T1000 (cell line): ENCODE results near the gene MAPK9.

Experiments
- DNase-seq: peaks from one replicate; lab custom pipeline; 2025; ENCODE audit warnings: mixed read lengths; lab: John Stamatoyannopoulos, UW

MAPK9 gene

GRCh38 chr5:180294913-180295555, 3.2 kb upstream of the MAPK9 start:
- DNase-seq, result no peak

- no peak for DNase-seq
Observed at GRCh38 chr5:180294411-180294810, 2.5 kb upstream of the MAPK9 start.

GRCh38 chr5:180291234-180291940, 496 bp downstream of the MAPK9 start:
- DNase-seq, result no peak

- DNase-seq, result no peak
Observed at GRCh38 chr5:180290568-180291233, 1.2 kb downstream of the MAPK9 start.

- DNase-seq, result no peak
Observed at GRCh38 chr5:180289966-180290365, 1.9 kb downstream of the MAPK9 start.

- DNase-seq, result no peak
Observed at GRCh38 chr5:180289433-180289832, 2.5 kb downstream of the MAPK9 start.

- no peak for DNase-seq
Observed at GRCh38 chr5:180287868-180288267, 4.0 kb downstream of the MAPK9 start.

- no peak for DNase-seq
Observed at GRCh38 chr5:180287404-180287803, 4.5 kb downstream of the MAPK9 start.

GRCh38 chr5:180284149-180284548, 7.7 kb downstream of the MAPK9 start:
- no peak for DNase-seq

- DNase-seq, result no peak
Observed at GRCh38 chr5:180283026-180283615, 8.8 kb downstream of the MAPK9 start.

GRCh38 chr5:180282281-180282680, 9.6 kb downstream of the MAPK9 start:
- DNase-seq, result no peak

GRCh38 chr5:180281706-180282105, 10.2 kb downstream of the MAPK9 start:
- no peak for DNase-seq

- DNase-seq, result no peak
Observed at GRCh38 chr5:180274695-180275094, 17.2 kb downstream of the MAPK9 start.

GRCh38 chr5:180271221-180271620, 20.7 kb downstream of the MAPK9 start:
- no peak for DNase-seq

GRCh38 chr5:180259260-180259611, 32.6 kb downstream of the MAPK9 start:
- DNase-seq, result no peak

- no peak for DNase-seq
Observed at GRCh38 chr5:180253036-180253824, 38.7 kb downstream of the MAPK9 start.

GRCh38 chr5:180251887-180252286, 40.0 kb downstream of the MAPK9 start:
- DNase-seq, result no peak

- DNase-seq, result no peak
Observed at GRCh38 chr5:180251141-180251540, 40.7 kb downstream of the MAPK9 start.

- DNase-seq, result no peak
Observed at GRCh38 chr5:180250329-180250728, 41.6 kb downstream of the MAPK9 start.

GRCh38 chr5:180241600-180241999, 50.3 kb downstream of the MAPK9 start:
- DNase-seq, result no peak

GRCh38 chr5:180238631-180239030, 53.3 kb downstream of the MAPK9 start:
- DNase-seq, result no peak

- no peak for DNase-seq
Observed at GRCh38 chr5:180235846-180236245, 56.0 kb downstream of the MAPK9 start.
